Duodenal mucosa (tissue), 2 donors: ENCODE results near the gene LSS.
"Not testable (repeated sequence)": the region's sequence is repeated elsewhere in the genome, so short reads cannot be mapped to it uniquely, and the experiment has no call there.

Source experiments
- H3K27ac ChIP-seq: one replicate; pipeline ENCODE4 v1.7.0; 2013; ENCODE audit warnings: low read depth, low read length
- H3K27me3 ChIP-seq, 2 donors: one replicate each; pipeline ENCODE4 v1.7.0; 2013; ENCODE audit warnings: low read length in 2 of 2, control low read depth in 1 of 2; ENCODE audit not compliant: insufficient read depth in 2 of 2, control insufficient read depth in 1 of 2
- H3K36me3 ChIP-seq, 2 donors: one replicate each; pipeline ENCODE4 v1.7.0; 2013; ENCODE audit warnings: low read length in 2 of 2, control low read depth in 1 of 2; ENCODE audit not compliant: insufficient read depth in 2 of 2, control insufficient read depth in 1 of 2
- H3K4me1 ChIP-seq, 2 donors: one replicate each; pipeline ENCODE4 v1.7.0; 2013; ENCODE audit warnings: low read length in 2 of 2, control low read depth in 1 of 2; ENCODE audit not compliant: insufficient read depth in 2 of 2, control insufficient read depth in 1 of 2
- H3K4me3 ChIP-seq, 2 donors: one replicate each; pipeline ENCODE4 v1.7.0; 2013; ENCODE audit warnings: low read length in 2 of 2, low read depth in 1 of 2
- H3K9ac ChIP-seq, 2 donors: one replicate each; pipeline ENCODE4 v1.7.0; 2013; ENCODE audit warnings: low read length in 2 of 2, low read depth in 1 of 2
- H3K9me3 ChIP-seq, 2 donors: one replicate each; pipeline ENCODE4 v1.7.0; 2013; ENCODE audit warnings: low read length in 2 of 2, control low read depth in 1 of 2; ENCODE audit not compliant: control insufficient read depth in 1 of 2

Gene LSS

GRCh38 chr21:46185716-46186115 lies 42.9 kb downstream of the LSS start:
- H3K4me3 ChIP-seq = peak overlapping the region in 1 of 2 donors; percentile 90
- peaks cover 0 to 8% of the 10 kb centered on the region in 2 donors for H3K4me1 ChIP-seq
- H3K9ac ChIP-seq = peak overlapping the region in 1 of 2 donors; percentile 79
- H3K27ac ChIP-seq = no peak overlapping the region
- no peaks in the 10 kb centered on the region for H3K27me3 ChIP-seq
- peaks cover 5 to 7% of the 10 kb centered on the region in 2 donors for H3K36me3 ChIP-seq
- no peaks in the 10 kb centered on the region for H3K9me3 ChIP-seq

GRCh38 chr21:46184625-46185555 lies 43.7 kb downstream of the LSS start:
- Histone ChIP-seq H3K4me1 (peaks cover 0 to 8% of the 10 kb centered on the region in 2 donors), H3K36me3 (peaks cover 0 to under 1% of the 10 kb centered on the region in 2 donors), H3K27ac (peak overlapping the region; percentile 92), H3K4me3 (peak overlapping the region; percentile 74 to 90), H3K27me3 (no peaks in the 10 kb centered on the region), H3K9ac (peak overlapping the region; percentile 54 to 79), H3K9me3 (no peaks in the 10 kb centered on the region)

GRCh38 chr21:46183910-46184624 lies 44.5 kb downstream of the LSS start, which contains the start of gene SPATC1L:
SPATC1L (minus strand) TSS chr21:46184459; CDS start chr21:46182816, 1,643 bp downstream.
- Histone ChIP-seq H3K4me3 (peak within 1 kb of the TSS; percentile 90), H3K4me1 (peaks cover 0 to 8% of the 10 kb centered on the region in 2 donors), H3K9ac (peak within 1 kb of the TSS; percentile 74 to 79)

DNA sequence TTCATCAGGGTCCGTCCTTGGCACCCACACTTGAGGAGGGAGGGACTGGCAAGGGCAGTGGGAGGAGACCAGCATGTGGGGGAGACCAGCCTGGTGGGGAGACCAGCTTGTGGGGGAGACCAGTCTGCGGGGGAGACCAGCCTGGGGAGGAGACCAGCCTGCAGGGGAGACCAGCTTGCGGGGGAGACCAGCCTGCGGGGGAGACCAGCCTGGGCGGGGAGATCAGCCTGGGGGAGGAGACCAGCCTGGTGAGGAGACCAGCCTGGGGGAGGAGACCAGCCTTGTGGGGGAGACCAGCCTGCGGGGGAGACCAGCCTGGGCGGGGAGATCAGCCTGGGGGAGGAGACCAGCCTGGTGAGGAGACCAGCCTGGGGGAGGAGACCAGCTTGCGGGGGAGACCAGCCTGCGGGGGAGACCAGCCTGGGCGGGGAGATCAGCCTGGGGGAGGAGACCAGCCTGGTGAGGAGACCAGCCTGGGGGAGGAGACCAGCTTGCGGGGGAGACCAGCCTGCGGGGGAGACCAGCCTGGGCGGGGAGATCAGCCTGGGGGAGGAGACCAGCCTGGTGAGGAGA lies 45.2 kb downstream of the LSS start:
- H3K36me3 ChIP-seq, H3K9ac ChIP-seq, H3K4me1 ChIP-seq, H3K9me3 ChIP-seq, H3K27me3 ChIP-seq, H3K27ac ChIP-seq: not testable (repeated sequence)
- peak overlapping the region in 1 of 2 donors; percentile 90 for H3K4me3 ChIP-seq

More at GRCh38 chr21:46183910-46184624, 44.5 kb downstream of the LSS start, which contains the start of gene SPATC1L:
- Histone ChIP-seq H3K9me3 (no peaks in the 10 kb centered on the region), H3K36me3 (no peaks in the 10 kb centered on the region), H3K27ac (peak within 1 kb of the TSS; percentile 92), H3K27me3 (no peaks in the 10 kb centered on the region)

- Histone ChIP-seq H3K36me3 (no peaks in the 10 kb centered on the region), H3K9me3 (no peaks in the 10 kb centered on the region), H3K4me1 (peaks cover 0 to 8% of the 10 kb centered on the region in 2 donors), H3K9ac (no peak overlapping the region), H3K27me3 (no peaks in the 10 kb centered on the region), H3K4me3 (no peak overlapping the region), H3K27ac (peak overlapping the region; percentile 1)
These were observed 45.8 kb downstream of the LSS start for GRCh38 chr21:46182548-46183336.

- Histone ChIP-seq H3K9me3 (no peaks in the 10 kb centered on the region), H3K4me1 (peaks cover 0 to 8% of the 10 kb centered on the region in 2 donors)
These were observed 46.5 kb downstream of the LSS start for GRCh38 chr21:46181953-46182547.

DNA sequence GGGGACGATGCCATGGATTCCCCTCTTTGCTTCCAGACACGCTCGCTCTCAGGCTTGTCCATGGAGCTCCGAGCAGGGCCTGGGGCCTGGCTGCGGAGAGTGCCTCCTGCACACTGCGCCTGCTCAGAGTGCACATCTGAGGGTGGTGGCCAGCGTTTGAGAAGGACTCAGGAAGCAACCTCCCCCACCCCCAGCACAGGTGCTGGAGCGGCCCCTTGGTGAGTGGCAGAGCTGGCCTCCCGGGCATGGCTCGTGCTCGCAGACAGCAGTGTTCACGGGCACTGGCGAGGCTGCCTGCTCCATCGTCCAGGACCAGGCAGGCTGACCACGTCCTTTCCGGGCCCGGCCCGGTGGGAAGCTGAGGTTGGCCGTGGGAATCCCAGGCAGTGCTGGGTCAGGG lies 47.1 kb downstream of the LSS start:
- no peaks in the 10 kb centered on the region for H3K27me3 ChIP-seq
- H3K36me3 ChIP-seq = no peaks in the 10 kb centered on the region
- H3K4me3 ChIP-seq = no peak overlapping the region
- H3K9me3 ChIP-seq = no peaks in the 10 kb centered on the region
- no peak overlapping the region for H3K27ac ChIP-seq
- no peak overlapping the region for H3K9ac ChIP-seq
- H3K4me1 ChIP-seq = peaks cover 0 to 8% of the 10 kb centered on the region in 2 donors

More at GRCh38 chr21:46181953-46182547, 46.5 kb downstream of the LSS start:
- no peaks in the 10 kb centered on the region for H3K27me3 ChIP-seq
- H3K9ac ChIP-seq = no peak overlapping the region
- H3K4me3 ChIP-seq = no peak overlapping the region
- H3K27ac ChIP-seq = no peak overlapping the region
- H3K36me3 ChIP-seq = no peaks in the 10 kb centered on the region

GRCh38 chr21:46180778-46181391 lies 47.7 kb downstream of the LSS start:
- Histone ChIP-seq H3K27me3 (no peaks in the 10 kb centered on the region), H3K4me1 (peaks cover 0 to 8% of the 10 kb centered on the region in 2 donors), H3K36me3 (no peaks in the 10 kb centered on the region), H3K9me3 (no peaks in the 10 kb centered on the region), H3K4me3 (no peak overlapping the region), H3K27ac (no peak overlapping the region), H3K9ac (no peak overlapping the region)
